Mesodermal cell (in vitro differentiated cells): ENCODE results near the gene TC2N.
"Not testable (repeated sequence)": the region's sequence is repeated elsewhere in the genome, so short reads cannot be mapped to it uniquely, and the experiment has no call there.

ENCODE experiments used
- H3K27ac ChIP-seq: 2 replicates; pipeline ENCODE4 v1.7.0; 2013; ENCODE audit warnings: mild to moderate bottlenecking, low read depth, low read length, moderate library complexity; ENCODE audit not compliant: severe bottlenecking
- H3K36me3 ChIP-seq: 2 replicates; pipeline ENCODE4 v1.7.1; 2013; ENCODE audit warnings: mild to moderate bottlenecking, low read length, moderate library complexity; ENCODE audit not compliant: control insufficient read depth, insufficient read depth
- H3K4me1 ChIP-seq: one replicate; pipeline ENCODE4 v1.7.1; 2013; ENCODE audit warnings: mild to moderate bottlenecking, low read length; ENCODE audit not compliant: insufficient read depth, control insufficient read depth, poor library complexity, severe bottlenecking
- H3K4me3 ChIP-seq: 2 replicates; pipeline ENCODE4 v1.7.0; 2013; ENCODE audit warnings: low read length, control low read depth, mild to moderate bottlenecking; ENCODE audit not compliant: insufficient read depth, poor library complexity, severe bottlenecking; ENCODE audit errors: extremely low read depth
- H3K9me3 ChIP-seq: 2 replicates; pipeline ENCODE4 v1.7.1; 2013; ENCODE audit warnings: mild to moderate bottlenecking, low read length, moderate library complexity; ENCODE audit not compliant: control insufficient read depth
- WGBS, 2 experiments: methylation state at CpG; one replicate each; pipeline ENCODE4 v1.1.5; 2013; ENCODE audit warnings: missing lambda C conversion rate in 2 of 2; ENCODE audit not compliant: insufficient coverage in 2 of 2; 5-methylcytosine and 5-hydroxymethylcytosine counted together

The TC2N gene

GRCh38 chr14:91834571-91834970 is 32.8 kb downstream of the TC2N start:
- no peaks in the 10 kb centered on the region for H3K4me1 ChIP-seq
- no peak overlapping the region for H3K4me3 ChIP-seq
- no peaks in the 10 kb centered on the region for H3K9me3 ChIP-seq
- H3K36me3 ChIP-seq: no peaks in the 10 kb centered on the region
- WGBS, 2 experiments: 50 to 57% methylated on average over 1 to 2 of the region's 2 CpGs
- H3K27ac ChIP-seq: no peak overlapping the region

- no CpG with 5 or more reads among the region's 1 CpG for WGBS, 2 experiments
Measured at GRCh38 chr14:91831337-91831736, 36.0 kb downstream of the TC2N start.

GRCh38 chr14:91830777-91831176 is 36.6 kb downstream of the TC2N start:
- 17 to 39% methylated on average over 2 of the region's 3 CpGs for WGBS, 2 experiments
- no peak overlapping the region for H3K4me3 ChIP-seq

More at GRCh38 chr14:91831337-91831736, 36.0 kb downstream of the TC2N start:
- H3K36me3 ChIP-seq: no peaks in the 10 kb centered on the region
- H3K9me3 ChIP-seq: no peaks in the 10 kb centered on the region
- H3K4me3 ChIP-seq: no peak overlapping the region
- no peaks in the 10 kb centered on the region for H3K4me1 ChIP-seq
- H3K27ac ChIP-seq: no peak overlapping the region

GRCh38 chr14:91829511-91829910 is 37.8 kb downstream of the TC2N start:
- Histone ChIP-seq H3K4me1 (no peaks in the 10 kb centered on the region), H3K4me3 (no peak overlapping the region), H3K36me3 (no peaks in the 10 kb centered on the region), H3K27ac (no peak overlapping the region), H3K9me3 (no peaks in the 10 kb centered on the region)
- 100% methylated on average over 1 of the region's 2 CpGs for WGBS, 2 experiments

More at GRCh38 chr14:91830777-91831176, 36.6 kb downstream of the TC2N start:
- Histone ChIP-seq H3K4me1 (no peaks in the 10 kb centered on the region), H3K9me3 (no peaks in the 10 kb centered on the region), H3K36me3 (no peaks in the 10 kb centered on the region), H3K27ac (no peak overlapping the region)

- Histone ChIP-seq H3K4me1 (no peaks in the 10 kb centered on the region), H3K9me3 (no peaks in the 10 kb centered on the region), H3K36me3 (no peaks in the 10 kb centered on the region), H3K4me3 (no peak overlapping the region), H3K27ac (no peak overlapping the region)
- WGBS, 2 experiments: no CpG with 5 or more reads among the region's 1 CpG
Measured at GRCh38 chr14:91827746-91828145, 39.6 kb downstream of the TC2N start.

GRCh38 chr14:91817566-91818325 is 49.6 kb downstream of the TC2N start:
- Histone ChIP-seq H3K9me3 (no peaks in the 10 kb centered on the region), H3K4me3 (no peak overlapping the region), H3K27ac (no peak overlapping the region), H3K4me1 (no peaks in the 10 kb centered on the region), H3K36me3 (no peaks in the 10 kb centered on the region)
- 60 to 66% methylated on average over 1 to 2 of the region's 3 CpGs for WGBS, 2 experiments

GRCh38 chr14:91814317-91814716 is 53.0 kb downstream of the TC2N start:
- Histone ChIP-seq H3K4me3 (no peak overlapping the region), H3K4me1 (no peaks in the 10 kb centered on the region), H3K36me3 (no peaks in the 10 kb centered on the region), H3K27ac (no peak overlapping the region), H3K9me3 (no peaks in the 10 kb centered on the region)
- 77 to 100% methylated on average over 1 of the region's 1 CpG for WGBS, 2 experiments

GRCh38 chr14:91810699-91811098 is 56.6 kb downstream of the TC2N start:
- Histone ChIP-seq H3K9me3 (peaks cover 7% of the 10 kb centered on the region), H3K4me1 (no peaks in the 10 kb centered on the region), H3K27ac (no peak overlapping the region), H3K4me3 (no peak overlapping the region), H3K36me3 (no peaks in the 10 kb centered on the region)
- WGBS, 2 experiments: no CpG with 5 or more reads among the region's 2 CpGs

GRCh38 chr14:91806716-91807115 is 60.6 kb downstream of the TC2N start:
- H3K4me1 ChIP-seq: no peaks in the 10 kb centered on the region
- peaks cover 8% of the 10 kb centered on the region for H3K9me3 ChIP-seq
- no peak overlapping the region for H3K4me3 ChIP-seq
- no peaks in the 10 kb centered on the region for H3K36me3 ChIP-seq
- H3K27ac ChIP-seq: no peak overlapping the region

GRCh38 chr14:91806094-91806493 is 61.2 kb downstream of the TC2N start:
- not testable (repeated sequence) for H3K4me3 ChIP-seq, H3K36me3 ChIP-seq, H3K27ac ChIP-seq, H3K9me3 ChIP-seq, H3K4me1 ChIP-seq
- WGBS, 2 experiments: 83% methylated on average over 1 of the region's 1 CpG; no CpG with 5 or more reads in 1 of the 2 experiments

GRCh38 chr14:91805659-91806058 is 61.7 kb downstream of the TC2N start:
- no peaks in the 10 kb centered on the region for H3K36me3 ChIP-seq
- peaks cover 8% of the 10 kb centered on the region for H3K9me3 ChIP-seq
- no peak overlapping the region for H3K27ac ChIP-seq
- H3K4me1 ChIP-seq: no peaks in the 10 kb centered on the region
- H3K4me3 ChIP-seq: no peak overlapping the region
